ENCODE data around the gene STPG4. TPM values are rescaled to one million over a fixed set of nuclear protein-coding genes. Genes with fewer than 3 reads are reported as not detected.
A peak's percentile ranks its signal among the peaks of the same experiment; 100 is the strongest.

STPG4 gene
- total RNA-seq, 4 donors from 2014 or later, result 1.7 to 5.8 TPM; not detected in 2

GRCh38 chr2:47070155-47070919 lies 84.8 kb downstream of the STPG4 start:
- DNase-seq, result no peak
- Histone ChIP-seq H3K27ac (peak overlapping the region; percentile 67 to 91 (median 78)), H3K27me3 (no peaks in the 10 kb centered on the region), H3K4me1 (peaks cover 17 to 72% (median 38%) of the 10 kb centered on the region in 4 donors), H3K4me3 (no peak overlapping the region), H3K9me3 (no peaks in the 10 kb centered on the region), H3K36me3 (peaks cover 0 to 5% (median 0%) of the 10 kb centered on the region in 3 donors)
- no peak for TF ChIP-seq POLR2A (IDR thresholded peaks at IDR 0.05)
- TF ChIP-seq CTCF (IDR thresholded peaks at IDR 0.05), result no peak

GRCh38 chr2:47069628-47070154 lies 85.4 kb downstream of the STPG4 start:
- H3K4me3 ChIP-seq, result no peak overlapping the region
- no peaks in the 10 kb centered on the region for H3K27me3 ChIP-seq
- peaks cover 17 to 78% (median 38%) of the 10 kb centered on the region in 4 donors for H3K4me1 ChIP-seq
- no peak for TF ChIP-seq CTCF (IDR thresholded peaks at IDR 0.05)
- no peak for TF ChIP-seq POLR2A (IDR thresholded peaks at IDR 0.05)
- H3K36me3 ChIP-seq, result peaks cover 0 to 5% (median 0%) of the 10 kb centered on the region in 3 donors
- H3K27ac ChIP-seq, result peak overlapping the region; percentile 50 to 91 (median 76)
- no peaks in the 10 kb centered on the region for H3K9me3 ChIP-seq
- DNase-seq, result peak in 2 of 3 donors; percentile 77

- peak overlapping the region; percentile 50 to 91 (median 76) for H3K27ac ChIP-seq
- H3K27me3 ChIP-seq, result no peaks in the 10 kb centered on the region
- no peak for TF ChIP-seq CTCF (IDR thresholded peaks at IDR 0.05)
- TF ChIP-seq POLR2A (IDR thresholded peaks at IDR 0.05), result no peak
- no peaks in the 10 kb centered on the region for H3K9me3 ChIP-seq
- H3K4me3 ChIP-seq, result no peak overlapping the region
- no peak for DNase-seq
- H3K36me3 ChIP-seq, result peaks cover 0 to 8% (median 0%) of the 10 kb centered on the region in 3 donors
- H3K4me1 ChIP-seq, result peaks cover 17 to 84% (median 38%) of the 10 kb centered on the region in 4 donors
Measured at GRCh38 chr2:47068981-47069627, 86.0 kb downstream of the STPG4 start.

- Histone ChIP-seq H3K27ac (peak overlapping the region in 3 of 4 donors; percentile 18 to 91 (median 31)), H3K4me3 (no peak overlapping the region), H3K27me3 (no peaks in the 10 kb centered on the region), H3K9me3 (no peaks in the 10 kb centered on the region), H3K36me3 (peaks cover 0 to 17% (median 0%) of the 10 kb centered on the region in 3 donors), H3K4me1 (peaks cover 17 to 83% (median 36%) of the 10 kb centered on the region in 4 donors)
- DNase-seq, result no peak
- TF ChIP-seq POLR2A (IDR thresholded peaks at IDR 0.05), result no peak
- TF ChIP-seq CTCF (IDR thresholded peaks at IDR 0.05), result no peak
Measured at GRCh38 chr2:47067788-47068407, 87.2 kb downstream of the STPG4 start.

GRCh38 chr2:47065771-47066380 lies 89.2 kb downstream of the STPG4 start:
- peak in 1 of 3 donors; percentile 80 for DNase-seq
- H3K4me1 ChIP-seq, result peaks cover 14 to 76% (median 19%) of the 10 kb centered on the region in 4 donors
- H3K4me3 ChIP-seq, result no peak overlapping the region
- no peak for TF ChIP-seq CTCF (IDR thresholded peaks at IDR 0.05)
- TF ChIP-seq POLR2A (IDR thresholded peaks at IDR 0.05), result no peak
- peaks cover 0 to 23% (median 0%) of the 10 kb centered on the region in 3 donors for H3K36me3 ChIP-seq
- H3K27ac ChIP-seq, result peak overlapping the region; percentile 31 to 91 (median 38)
- no peaks in the 10 kb centered on the region for H3K9me3 ChIP-seq
- no peaks in the 10 kb centered on the region for H3K27me3 ChIP-seq

Measured in Peyer's patch (tissue), 4 donors.